Adrenal gland (tissue), 5 donors: ENCODE results near the gene ENAH.

Experiments used
- POLR2A ChIP-seq, 2 donors: fragments of 450-650 bp; IDR thresholded peaks; one replicate each; pipeline ENCODE4 v1.6.1; 2017; ENCODE audit warnings: antibody characterized with exemption in 2 of 2, mild to moderate bottlenecking in 2 of 2, moderate library complexity in 1 of 2
- TF ChIP-seq, protein P1 (sequence below), 6 experiments: fragments of 450-650 bp in 4 of 6; fragments of 200-600 bp in 2 of 6; sonication (generic) in 1 of 6; IDR thresholded peaks; 1 replicate in 5 of 6; 2 replicates in 1 of 6; pipeline versions ENCODE4 v1.5.1 to v1.8.0; 2016 to 2021; ENCODE audit warnings: antibody characterized with exemption in 6 of 6, mild to moderate bottlenecking in 2 of 6, moderate library complexity in 1 of 6
- donor health status: DM: no; HTN: no; CAD: no.

DNA sequence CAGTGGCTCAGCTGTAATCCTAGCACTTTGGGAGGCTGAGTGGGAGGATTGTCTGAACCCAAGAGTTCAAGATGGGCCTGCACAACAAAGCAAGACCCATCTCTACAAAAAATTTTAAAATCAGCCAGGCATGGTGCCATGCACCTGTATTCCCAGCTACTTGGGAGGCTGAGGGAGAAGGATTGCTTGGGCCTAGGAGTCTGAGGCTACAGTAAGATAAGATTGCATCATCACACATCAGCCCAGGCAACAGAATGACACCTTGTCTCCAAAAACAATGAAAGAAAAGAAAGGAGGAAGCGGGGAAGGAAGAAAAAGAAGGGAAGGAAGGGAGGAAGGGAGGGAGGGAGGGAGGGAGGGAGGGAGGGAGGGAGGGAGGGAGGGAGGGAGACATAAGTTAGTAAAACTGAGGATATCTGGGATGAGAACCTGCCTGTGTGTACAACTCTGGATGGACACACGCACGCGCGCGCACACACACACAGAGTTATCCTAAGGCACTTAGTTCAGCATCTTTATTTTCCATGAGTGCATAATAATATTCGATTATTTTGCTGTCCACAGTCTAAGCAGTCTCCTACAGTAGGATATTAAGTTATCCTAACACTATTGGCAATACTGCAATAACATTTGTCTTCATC lies 132.2 kb downstream of the ENAH start:
- TF ChIP-seq POLR2A (IDR thresholded peaks at IDR 0.05) = no peak
- TF ChIP-seq, protein P1, sequence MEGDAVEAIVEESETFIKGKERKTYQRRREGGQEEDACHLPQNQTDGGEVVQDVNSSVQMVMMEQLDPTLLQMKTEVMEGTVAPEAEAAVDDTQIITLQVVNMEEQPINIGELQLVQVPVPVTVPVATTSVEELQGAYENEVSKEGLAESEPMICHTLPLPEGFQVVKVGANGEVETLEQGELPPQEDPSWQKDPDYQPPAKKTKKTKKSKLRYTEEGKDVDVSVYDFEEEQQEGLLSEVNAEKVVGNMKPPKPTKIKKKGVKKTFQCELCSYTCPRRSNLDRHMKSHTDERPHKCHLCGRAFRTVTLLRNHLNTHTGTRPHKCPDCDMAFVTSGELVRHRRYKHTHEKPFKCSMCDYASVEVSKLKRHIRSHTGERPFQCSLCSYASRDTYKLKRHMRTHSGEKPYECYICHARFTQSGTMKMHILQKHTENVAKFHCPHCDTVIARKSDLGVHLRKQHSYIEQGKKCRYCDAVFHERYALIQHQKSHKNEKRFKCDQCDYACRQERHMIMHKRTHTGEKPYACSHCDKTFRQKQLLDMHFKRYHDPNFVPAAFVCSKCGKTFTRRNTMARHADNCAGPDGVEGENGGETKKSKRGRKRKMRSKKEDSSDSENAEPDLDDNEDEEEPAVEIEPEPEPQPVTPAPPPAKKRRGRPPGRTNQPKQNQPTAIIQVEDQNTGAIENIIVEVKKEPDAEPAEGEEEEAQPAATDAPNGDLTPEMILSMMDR (IDR thresholded peaks at IDR 0.05) = no peak
